B cell (primary cell): ENCODE data around the gene RNU4-1. TPM values are rescaled to one million over a fixed set of nuclear protein-coding genes. Genes with fewer than 3 reads are reported as not detected.

ENCODE experiments used
- ATAC-seq: fragments of 200-7000 bp; cut with Tn5 transposase; one replicate; pipeline ENCODE4 v1.10.0; 2021; ENCODE audit warnings: low read depth, mild to moderate bottlenecking, moderate number of reproducible peaks, moderate library complexity
- CTCF ChIA-PET: fragments of 350-600 bp; sonication (Branson Sonifier 250); formaldehyde crosslinking; loops from one replicate; lab custom pipeline; 2021; ENCODE audit warnings: antibody characterized with exemption, inconsistent platforms; lab: Charles Lee
- POLR2A ChIA-PET: fragments of 350-600 bp; sonication (Branson Sonifier 250); formaldehyde crosslinking; loops from one replicate; lab custom pipeline; 2021; ENCODE audit warnings: antibody characterized with exemption; lab: Charles Lee
- DNase-seq: peaks from one replicate; pipeline ENCODE4 v3.0.0; 2013
- H2AFZ ChIP-seq: 2 replicates; pipeline ENCODE4 v1.6.1; 2012; ENCODE audit warnings: mild to moderate bottlenecking, low read depth, low read length; ENCODE audit not compliant: insufficient read depth, poor library complexity, severe bottlenecking
- H3K27ac ChIP-seq, 2 donors: 1 replicate in 1 of 2; 2 replicates in 1 of 2; pipeline ENCODE4 v1.5.1; 2012 to 2013; ENCODE audit warnings: low read length in 2 of 2, mild to moderate bottlenecking in 2 of 2, moderate library complexity in 1 of 2
- H3K27me3 ChIP-seq, 4 experiments: fragments of 200-600 bp in 1 of 4; sonication (generic) in 1 of 4; replicated peaks in 1 of 4; 1 replicate in 2 of 4; 2 replicates in 2 of 4; pipeline versions ENCODE4 v1.6.1 to v1.7.0; 2013 to 2016; ENCODE audit warnings: low read length in 3 of 4, mild to moderate bottlenecking in 2 of 4, mixed read lengths in 1 of 4, moderate library complexity in 1 of 4; ENCODE audit not compliant: insufficient read depth in 4 of 4, control insufficient read depth in 3 of 4; ENCODE audit errors: control extremely low read depth in 1 of 4
- H3K36me3 ChIP-seq, 2 experiments: replicated peaks in 1 of 2; 1 replicate in 1 of 2; 2 replicates in 1 of 2; pipeline versions ENCODE4 v1.6.1 to v1.7.1; 2013; ENCODE audit warnings: low read length in 1 of 2; ENCODE audit not compliant: insufficient read depth in 2 of 2, control insufficient read depth in 1 of 2; ENCODE audit errors: control extremely low read depth in 1 of 2, extremely low read depth in 1 of 2
- H3K4me1 ChIP-seq, 2 donors: fragments of 200-600 bp in 1 of 2; sonication (generic) in 1 of 2; 1 replicate in 1 of 2; 2 replicates in 1 of 2; pipeline versions ENCODE4 v1.5.1 to v1.6.1; 2013 to 2017; ENCODE audit warnings: low read length in 2 of 2; ENCODE audit not compliant: control insufficient read depth in 2 of 2, insufficient read depth in 2 of 2
- H3K4me2 ChIP-seq: replicated peaks from 2 replicates; pipeline ENCODE3; 2012; ENCODE audit warnings: mild to moderate bottlenecking, low read depth, low read length; ENCODE audit not compliant: poor library complexity, severe bottlenecking
- H3K4me3 ChIP-seq, 5 experiments: fragments of 200-600 bp in 1 of 5; sonication (generic) in 1 of 5; 1 replicate in 3 of 5; 2 replicates in 2 of 5; pipeline versions ENCODE4 v1.5.1 to v1.7.0; 2011 to 2016; ENCODE audit warnings: low read length in 4 of 5, mild to moderate bottlenecking in 4 of 5, low read depth in 2 of 5, control low read depth in 1 of 5, moderate library complexity in 1 of 5; ENCODE audit not compliant: insufficient read depth in 1 of 5; ENCODE audit errors: control extremely low read depth in 1 of 5, extremely low read depth in 1 of 5
- H3K79me2 ChIP-seq: fragments of 200-600 bp; sonication (generic); one replicate; pipeline ENCODE4 v1.6.0; 2016; ENCODE audit warnings: low read length; ENCODE audit not compliant: control insufficient read depth, insufficient read depth
- H3K9ac ChIP-seq: fragments of 200-600 bp; sonication (generic); 2 replicates; pipeline ENCODE4 v1.6.1; 2017; ENCODE audit warnings: mild to moderate bottlenecking, low read length, moderate library complexity
- H3K9me3 ChIP-seq, 3 donors: one replicate each; pipeline versions ENCODE4 v1.6.1 to v1.7.1; 2013; ENCODE audit warnings: low read length in 2 of 3; ENCODE audit not compliant: control insufficient read depth in 2 of 3, insufficient read depth in 1 of 3; ENCODE audit errors: control extremely low read depth in 1 of 3
- H4K20me1 ChIP-seq: 2 replicates; pipeline ENCODE4 v1.6.0; 2012; ENCODE audit warnings: mild to moderate bottlenecking, low read length; ENCODE audit not compliant: insufficient read depth, control insufficient read depth, poor library complexity, severe bottlenecking
- H3K27ac Mint-ChIP-seq: one replicate; pipeline ENCODE4 v1.8.0; 2021; ENCODE audit warnings: mixed read lengths
- H3K27me3 Mint-ChIP-seq: one replicate; pipeline ENCODE4 v1.8.0; 2021; ENCODE audit warnings: mixed read lengths
- H3K4me1 Mint-ChIP-seq: one replicate; pipeline ENCODE4 v1.8.0; 2021; ENCODE audit warnings: mixed read lengths
- H3K4me3 Mint-ChIP-seq: one replicate; pipeline ENCODE4 v1.8.0; 2021; ENCODE audit warnings: mixed read lengths
- H3K9me3 Mint-ChIP-seq: one replicate; pipeline ENCODE4 v1.8.0; 2022; ENCODE audit warnings: mixed read lengths; ENCODE audit not compliant: insufficient read depth
- CTCF ChIP-seq: fragments of 200-600 bp; IDR thresholded peaks from one replicate; pipeline ENCODE4 v1.8.0; 2022; ENCODE audit warnings: antibody characterized with exemption, mild to moderate bottlenecking
- EZH2 ChIP-seq: IDR thresholded peaks from 2 replicates; pipeline ENCODE4 v1.6.1; 2012; ENCODE audit warnings: borderline replicate concordance, low read depth, mild to moderate bottlenecking, moderate library complexity, low read length; ENCODE audit not compliant: insufficient read depth, poor library complexity, severe bottlenecking
- WGBS: methylation state at CpG from one replicate; pipeline ENCODE4 v1.1.5; 2013; ENCODE audit warnings: missing lambda C conversion rate; ENCODE audit not compliant: insufficient coverage; 5-methylcytosine and 5-hydroxymethylcytosine counted together
- intact Hi-C: fragments of 100-400 bp; cut with micrococcal nuclease; formaldehyde crosslinking; loops from one replicate; pipeline ENCODE4 v1.10.0; 2022
- polyA plus RNA-seq: library from polyadenylated mRNA; depleted of rRNA; stranded (reverse); fragments of >200 nt; gene quantifications from 2 replicates; pipeline ENCODE4 v1.2.3, GENCODE V29; 2012
- total RNA-seq, 2 donors: library from RNA; stranded (reverse); fragments of 120-200 nt in 1 of 2; gene quantifications; 1 replicate in 1 of 2; 2 replicates in 1 of 2; pipeline versions ENCODE4 v1.2.3 to v1.2.4, GENCODE V29; 2013 to 2022

The RNU4-1 gene
- total and polyA plus RNA-seq, 2 donors (not counting 1 experiment from before 2014, with no cell fraction given), result 3,269 TPM; not detected in 1

GRCh38 chr12:120266180-120266870, 26.7 kb downstream of the RNU4-1 start:
- H3K4me2 ChIP-seq, result peak overlapping the region; percentile 90
- intact Hi-C loops, result no loop called here
- H3K4me3 Mint-ChIP-seq, result peak overlapping the region; percentile 94

More at GRCh38 chr12:120266180-120266870, 26.7 kb downstream of the RNU4-1 start:
- Mint-ChIP-seq H3K27ac (peak overlapping the region; percentile 50), H3K27me3 (peaks cover 39% of the 10 kb centered on the region), H3K9me3 (no peaks in the 10 kb centered on the region), H3K4me1 (peaks cover 24% of the 10 kb centered on the region)
- Histone ChIP-seq H3K9ac (peak overlapping the region; percentile 44), H2AFZ (no peak overlapping the region), H3K4me3 (peak overlapping the region in 4 of 5 experiments; percentile 12 to 49 (median 42)), H4K20me1 (peaks cover 5% of the 10 kb centered on the region), H3K9me3 (no peaks in the 10 kb centered on the region), H3K27me3 (peaks cover 0 to 69% (median 31%) of the 10 kb centered on the region in 4 experiments), H3K36me3 (no peaks in the 10 kb centered on the region), H3K27ac (no peak overlapping the region), H3K4me1 (peaks cover 28 to 35% of the 10 kb centered on the region in 2 donors), H3K79me2 (no peaks in the 10 kb centered on the region)
- WGBS, result 45% methylated on average over 6 of the region's 8 CpGs
- POLR2A ChIA-PET, result interaction anchor here (1.2 to 2.7 kb wide), 4 partner anchors 25 to 65 kb away, joined by 5 to 18 read pairs (median 13); partner anchors contain the start of genes RNU4-1, RNU4-2 and RPLP0
- DNase-seq (no peak), ATAC-seq (no peak)
- TF ChIP-seq EZH2, result no peak
- no peak for TF ChIP-seq CTCF
- CTCF ChIA-PET, result interaction anchor here (1.0 to 11.9 kb wide), 12 partner anchors 8 to 66 kb away, joined by 3 to 313 read pairs (median 8); partner anchors contain the start of genes RNU4-1, RNU4-2, RPLP0 and SIRT4
